ENCODE data around the gene CHRM5.

The CHRM5 gene

GRCh38 chr15:34102175-34102925 lies 134.1 kb downstream of the CHRM5 start:
- no peak for DNase-seq

- no peak for DNase-seq
Measured at GRCh38 chr15:34106423-34106822, 138.1 kb downstream of the CHRM5 start.

GRCh38 chr15:34107315-34107714 lies 139.0 kb downstream of the CHRM5 start:
- no peak for DNase-seq

- DNase-seq = peak; percentile 39
Measured at GRCh38 chr15:34109797-34110663, 141.7 kb downstream of the CHRM5 start.

- no peak for DNase-seq
Measured at GRCh38 chr15:34111488-34111887, 143.2 kb downstream of the CHRM5 start.

- DNase-seq = no peak
Measured at GRCh38 chr15:34114215-34114614, 145.9 kb downstream of the CHRM5 start.

- no peak for DNase-seq
Measured at GRCh38 chr15:34114739-34115138, 146.4 kb downstream of the CHRM5 start.

- DNase-seq = peak; percentile 64
Measured at GRCh38 chr15:34116620-34117019, 148.3 kb downstream of the CHRM5 start.

Measured in DMS 273 treated with DMSO at 0.1 percent for 48 hours (cell line).